Lower lobe of right lung (tissue), 2 donors: Measurements from ENCODE around the gene CCDC60. TPM values are rescaled to one million over a fixed set of nuclear protein-coding genes. Genes with fewer than 3 reads are reported as not detected.

ENCODE experiments used
- ATAC-seq, 2 donors: fragments of 200-7000 bp; cut with Tn5 transposase; one replicate each; pipeline ENCODE4 v1.9.1; 2020 to 2022; ENCODE audit warnings: mild to moderate bottlenecking in 2 of 2, moderate library complexity in 2 of 2
- DNase-seq: peaks from one replicate; pipeline ENCODE4 v3.0.0-alpha.2; 2020
- H3K27ac ChIP-seq: fragments of 200-600 bp; one replicate; pipeline ENCODE4 v1.8.0; 2022
- H3K27me3 ChIP-seq: fragments of 200-600 bp; one replicate; pipeline ENCODE4 v1.8.0; 2022; ENCODE audit warnings: low read depth
- H3K36me3 ChIP-seq: fragments of 200-600 bp; one replicate; pipeline ENCODE4 v1.8.0; 2022; ENCODE audit warnings: mild to moderate bottlenecking
- H3K4me1 ChIP-seq: fragments of 200-600 bp; one replicate; pipeline ENCODE4 v1.8.0; 2022
- H3K4me3 ChIP-seq: fragments of 200-600 bp; one replicate; pipeline ENCODE4 v1.8.0; 2022; ENCODE audit warnings: mild to moderate bottlenecking
- H3K9me3 ChIP-seq: fragments of 200-600 bp; one replicate; pipeline ENCODE4 v1.8.0; 2022
- CTCF ChIP-seq: fragments of 200-600 bp; IDR thresholded peaks from one replicate; pipeline ENCODE4 v1.8.0; 2022; ENCODE audit warnings: antibody characterized with exemption, mild to moderate bottlenecking
- intact Hi-C: fragments of 100-400 bp; cut with DNase I; formaldehyde crosslinking; loops from one replicate; pipeline ENCODE4 v1.11.0; 2022
- total RNA-seq: library from RNA; stranded (reverse); fragmentation: NEBNext Ultra II Directional; extraction: Animal tissue kit (Norgen Biotek cat#: 25700); gene quantifications from one replicate; pipeline ENCODE4 v1.2.1, GENCODE V29; 2021
- donor health status: DM: no; HTN: yes; CAD: no; lungs with severe emphysema.

Gene CCDC60
- total RNA-seq, 1 donor from 2014 or later, result 2.2 TPM

GRCh38 chr12:119463211-119463926 is 128.8 kb downstream of the CCDC60 start:
- no peak overlapping the region for H3K4me3 ChIP-seq
- ATAC-seq (peak in 1 of 2 donors; percentile 72), DNase-seq (no peak)
- H3K27ac ChIP-seq, result no peak overlapping the region
- H3K36me3 ChIP-seq, result no peaks in the 10 kb centered on the region
- intact Hi-C loops, result no loop called here
- H3K4me1 ChIP-seq, result no peaks in the 10 kb centered on the region
- no peak for TF ChIP-seq CTCF
- no peaks in the 10 kb centered on the region for H3K27me3 ChIP-seq
- peaks cover 4% of the 10 kb centered on the region for H3K9me3 ChIP-seq

DNA sequence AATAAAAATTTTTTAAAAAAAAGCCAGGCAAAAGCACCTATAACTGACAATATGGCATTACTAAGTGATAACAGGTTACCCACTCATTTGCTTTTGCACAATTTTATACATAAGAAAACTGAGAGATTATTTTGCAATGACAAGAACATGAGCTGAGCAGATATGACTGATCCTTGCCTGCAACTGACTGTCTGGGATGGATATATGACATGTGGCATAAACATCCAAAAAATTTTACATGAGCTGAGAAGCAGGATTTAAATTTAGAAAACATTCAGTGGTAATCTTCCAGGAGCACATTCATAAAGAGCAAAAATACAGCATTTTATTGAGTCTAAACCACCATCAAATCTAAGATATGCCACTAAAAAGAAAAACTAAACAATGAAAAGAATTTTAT is 133.8 kb downstream of the CCDC60 start:
- no peak for TF ChIP-seq CTCF
- no peaks in the 10 kb centered on the region for H3K9me3 ChIP-seq
- DNase-seq (no peak), ATAC-seq (no peak)
- no peaks in the 10 kb centered on the region for H3K27me3 ChIP-seq
- no peak overlapping the region for H3K4me3 ChIP-seq
- intact Hi-C loops, result no loop called here
- no peak overlapping the region for H3K27ac ChIP-seq
- no peaks in the 10 kb centered on the region for H3K36me3 ChIP-seq
- H3K4me1 ChIP-seq, result no peaks in the 10 kb centered on the region

DNA sequence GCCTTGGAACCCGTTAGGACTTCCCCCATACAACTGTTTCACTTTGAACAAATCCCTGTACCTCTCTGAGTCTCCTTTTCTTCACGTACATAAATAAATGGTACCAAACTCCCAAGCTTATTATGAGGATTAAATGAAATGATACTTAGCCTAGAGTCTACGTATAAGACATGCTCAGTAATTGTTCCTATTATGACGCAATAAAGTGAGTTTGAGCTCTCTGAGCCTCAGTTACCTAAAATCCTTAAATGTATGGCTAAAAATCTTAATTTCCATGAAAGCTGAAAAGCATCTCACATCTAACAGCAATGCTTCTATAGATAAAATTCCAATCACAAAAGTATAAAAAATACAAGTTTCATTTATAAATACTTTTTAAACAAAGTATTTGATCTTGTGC is 141.1 kb downstream of the CCDC60 start:
- ATAC-seq (no peak), DNase-seq (no peak)
- intact Hi-C loops, result no loop called here
- H3K4me1 ChIP-seq, result no peaks in the 10 kb centered on the region
- peaks cover 7% of the 10 kb centered on the region for H3K9me3 ChIP-seq
- no peaks in the 10 kb centered on the region for H3K36me3 ChIP-seq
- H3K27ac ChIP-seq, result no peak overlapping the region
- H3K4me3 ChIP-seq, result no peak overlapping the region
- no peaks in the 10 kb centered on the region for H3K27me3 ChIP-seq
- no peak for TF ChIP-seq CTCF

DNA sequence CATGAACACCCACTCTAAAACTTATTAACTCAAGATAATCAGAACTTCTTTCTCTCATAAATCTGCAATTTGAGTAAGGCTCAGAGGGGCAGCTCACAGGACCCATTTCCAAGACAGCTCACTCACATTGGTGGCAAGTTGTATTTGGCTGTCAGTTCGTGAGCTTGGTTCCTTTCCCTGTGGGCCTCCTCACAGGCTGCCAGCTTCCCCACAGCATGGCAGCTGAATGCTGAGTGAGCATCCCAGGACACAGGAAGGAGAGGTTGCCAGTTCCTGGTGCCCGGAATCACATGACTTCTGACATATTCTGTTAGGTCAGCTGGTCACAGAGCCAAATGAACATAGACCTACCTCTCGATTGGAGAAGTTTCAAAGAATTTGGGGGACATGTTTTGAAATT is 142.4 kb downstream of the CCDC60 start:
- H3K36me3 ChIP-seq, result no peaks in the 10 kb centered on the region
- ATAC-seq (no peak), DNase-seq (no peak)
- H3K4me1 ChIP-seq, result no peaks in the 10 kb centered on the region
- intact Hi-C loops, result no loop called here
- no peak for TF ChIP-seq CTCF
- H3K27me3 ChIP-seq, result no peaks in the 10 kb centered on the region
- H3K4me3 ChIP-seq, result no peak overlapping the region
- no peak overlapping the region for H3K27ac ChIP-seq
- H3K9me3 ChIP-seq, result peaks cover 7% of the 10 kb centered on the region

GRCh38 chr12:119479121-119479561 is 144.6 kb downstream of the CCDC60 start:
- Histone ChIP-seq H3K4me1 (no peaks in the 10 kb centered on the region), H3K27ac (no peak overlapping the region), H3K27me3 (no peaks in the 10 kb centered on the region), H3K36me3 (no peaks in the 10 kb centered on the region), H3K4me3 (no peak overlapping the region), H3K9me3 (peaks cover 7% of the 10 kb centered on the region)
- intact Hi-C loops, result no loop called here
- TF ChIP-seq CTCF, result no peak
- DNase-seq (no peak), ATAC-seq (no peak)
